GM15510 (cell line): Measurements from ENCODE around the gene IL1RAPL2.

Experiments
- POLR2A ChIP-seq: IDR thresholded peaks from 3 replicates; pipeline ENCODE4 v1.6.1; 2011; ENCODE audit warnings: borderline replicate concordance; ENCODE audit not compliant: insufficient read length; ENCODE audit errors: extremely low read depth

The IL1RAPL2 gene

GRCh38 chrX:105136786-105137185, 570.8 kb downstream of the IL1RAPL2 start:
- TF ChIP-seq POLR2A = no peak

- no peak for TF ChIP-seq POLR2A
These were observed 584.0 kb downstream of the IL1RAPL2 start for GRCh38 chrX:105150036-105150435.

GRCh38 chrX:105150557-105150956, 584.6 kb downstream of the IL1RAPL2 start:
- no peak for TF ChIP-seq POLR2A

DNA sequence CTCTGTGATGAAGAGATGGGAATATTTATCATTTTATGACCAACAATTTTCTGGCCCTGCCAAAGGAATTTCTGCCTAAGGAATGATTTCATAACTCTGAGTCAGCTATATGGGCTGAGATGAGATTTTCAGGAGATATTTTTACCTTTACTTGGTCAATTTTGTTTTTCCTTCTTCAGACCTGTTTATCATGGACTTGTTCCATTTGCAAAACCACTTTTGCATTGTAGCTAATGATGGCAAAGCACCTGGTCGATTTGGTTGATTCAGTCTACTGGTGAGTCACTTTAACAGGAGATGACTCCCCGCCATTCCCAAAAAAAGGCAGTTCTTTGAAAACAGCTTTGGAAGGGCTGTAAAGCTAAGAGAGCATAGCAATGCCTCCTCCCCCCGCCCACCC, 601.2 kb downstream of the IL1RAPL2 start:
- TF ChIP-seq POLR2A = no peak

GRCh38 chrX:105168577-105168976, 602.6 kb downstream of the IL1RAPL2 start:
- TF ChIP-seq POLR2A = no peak

DNA sequence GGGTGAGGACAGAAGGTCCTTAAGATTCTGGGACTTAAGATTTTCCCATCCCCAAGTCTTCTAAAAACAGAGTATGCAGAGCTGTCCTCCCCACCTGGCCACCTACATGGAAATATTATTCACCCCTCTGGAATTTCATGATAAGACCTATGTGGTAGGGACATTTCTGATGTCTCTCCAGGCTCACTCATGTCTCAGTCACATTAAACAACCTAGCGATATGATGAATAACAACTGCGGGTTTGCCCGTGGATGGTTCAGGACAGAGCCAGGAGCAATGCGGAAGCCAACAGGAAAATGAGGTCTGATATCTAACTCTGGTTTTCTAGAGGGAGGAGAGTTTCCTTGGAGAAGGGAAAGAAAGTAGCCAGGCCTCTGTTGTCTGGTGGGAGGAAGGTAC, 607.1 kb downstream of the IL1RAPL2 start:
- no peak for TF ChIP-seq POLR2A

DNA sequence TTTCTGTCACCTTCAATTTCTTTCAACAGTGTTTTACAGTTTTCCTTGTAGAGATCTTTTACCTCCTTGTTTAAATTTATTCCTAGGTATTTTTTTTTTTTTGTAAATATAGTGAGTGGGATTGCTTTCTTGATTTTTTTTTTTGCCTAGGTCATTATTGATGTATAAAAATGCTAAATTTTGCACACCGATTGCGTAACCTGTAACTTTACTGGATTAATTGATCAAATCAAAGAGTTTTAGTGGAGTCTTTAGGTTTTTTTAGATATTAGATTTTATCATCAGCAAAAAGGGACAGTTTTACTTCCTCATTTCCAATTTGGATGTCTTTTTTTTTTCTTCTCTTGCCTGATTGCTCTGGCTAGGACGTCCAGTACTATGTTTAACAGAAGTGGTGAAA, 613.6 kb downstream of the IL1RAPL2 start:
- no peak for TF ChIP-seq POLR2A

- no peak for TF ChIP-seq POLR2A
These were observed 623.1 kb downstream of the IL1RAPL2 start for GRCh38 chrX:105189093-105189492.

DNA sequence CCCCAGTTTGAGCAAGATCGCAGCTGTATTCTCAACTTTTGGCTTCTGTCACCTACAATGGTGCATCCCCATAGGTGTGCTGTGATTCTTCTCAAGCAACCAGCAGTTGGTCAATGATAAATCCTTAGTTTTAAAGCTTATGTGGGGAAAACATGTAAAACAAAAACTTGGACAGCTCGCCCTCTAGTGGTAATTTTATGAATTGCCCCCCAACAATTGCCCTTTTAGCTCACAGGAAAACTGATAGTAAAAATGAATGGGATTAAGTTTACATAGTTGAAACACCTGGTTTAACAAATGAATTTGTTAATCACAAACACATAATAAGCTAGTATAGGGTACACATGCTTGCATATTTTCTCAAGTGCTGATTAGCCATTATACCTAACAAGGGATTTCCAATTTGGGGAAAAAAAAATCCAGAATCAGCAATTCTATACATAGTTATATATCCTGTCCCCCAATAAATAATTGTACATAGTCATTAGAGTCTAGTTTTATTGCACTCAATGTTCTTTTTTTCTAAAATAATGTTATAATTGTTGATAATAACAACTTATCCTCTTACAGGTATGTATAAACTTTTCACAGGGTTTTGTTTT, 624.4 kb downstream of the IL1RAPL2 start:
- no peak for TF ChIP-seq POLR2A

DNA sequence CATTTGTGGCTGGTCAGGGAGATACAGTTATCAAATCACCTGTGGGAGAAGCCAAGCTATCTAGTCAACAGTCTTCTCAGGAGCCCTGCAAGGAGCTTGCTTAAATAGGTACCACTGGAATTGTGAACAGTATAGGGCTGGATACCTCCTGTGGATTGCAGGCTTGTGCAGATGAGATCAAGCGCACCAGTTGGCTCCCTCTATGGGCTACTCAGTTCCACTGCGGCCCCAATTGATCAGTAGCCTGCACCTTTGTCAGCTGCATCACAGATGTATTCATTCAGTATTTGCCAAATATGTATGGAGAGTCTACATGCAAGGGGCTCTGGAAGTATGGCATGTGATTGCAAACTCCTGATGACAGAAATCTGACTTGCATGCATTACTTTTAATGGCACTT, 625.9 kb downstream of the IL1RAPL2 start:
- TF ChIP-seq POLR2A = no peak

DNA sequence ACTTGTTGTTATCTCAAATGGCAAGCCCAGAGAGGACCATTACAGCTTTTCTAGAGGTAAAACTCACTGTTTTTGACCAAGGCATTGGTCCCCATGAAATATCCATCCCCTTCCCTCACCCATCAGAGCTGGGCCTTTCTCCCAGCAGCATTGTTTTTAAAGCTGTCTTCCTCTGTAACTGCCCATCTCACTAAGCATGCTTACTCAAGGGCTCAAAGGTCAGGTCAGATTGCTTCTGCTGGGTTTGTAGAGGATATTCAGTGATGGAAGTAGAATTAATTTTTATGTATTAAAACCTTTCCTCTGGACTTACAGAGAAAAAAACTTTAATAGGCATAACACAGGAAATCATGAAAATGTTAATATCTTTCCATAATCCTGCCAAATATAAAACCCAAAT, 643.4 kb downstream of the IL1RAPL2 start:
- no peak for TF ChIP-seq POLR2A

GRCh38 chrX:105210258-105210657, 644.3 kb downstream of the IL1RAPL2 start:
- TF ChIP-seq POLR2A = no peak

DNA sequence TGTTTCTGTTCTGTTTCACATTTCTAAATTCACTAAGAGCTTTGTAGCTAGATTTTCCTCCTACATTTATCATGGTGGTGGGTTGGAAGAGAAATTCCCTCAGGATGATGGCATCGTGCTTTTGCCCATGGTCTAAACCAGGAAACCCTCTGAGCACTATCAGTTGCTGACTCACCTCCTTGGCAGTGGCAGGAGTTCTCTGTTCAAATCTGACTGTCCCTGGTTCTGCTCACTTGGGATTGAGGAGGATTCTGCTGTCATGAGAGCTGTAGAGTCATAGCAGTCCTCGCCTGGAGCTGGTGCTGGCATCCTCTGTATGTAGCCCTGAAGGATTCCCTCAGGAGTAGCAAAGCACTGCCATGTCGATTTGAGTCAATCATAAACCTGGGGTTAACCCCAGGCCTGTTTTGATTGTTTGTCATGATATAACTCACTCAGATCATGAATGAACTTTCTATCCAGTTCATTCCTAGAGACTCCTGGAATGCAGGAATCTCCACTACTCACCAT, 645.1 kb downstream of the IL1RAPL2 start:
- TF ChIP-seq POLR2A = no peak

DNA sequence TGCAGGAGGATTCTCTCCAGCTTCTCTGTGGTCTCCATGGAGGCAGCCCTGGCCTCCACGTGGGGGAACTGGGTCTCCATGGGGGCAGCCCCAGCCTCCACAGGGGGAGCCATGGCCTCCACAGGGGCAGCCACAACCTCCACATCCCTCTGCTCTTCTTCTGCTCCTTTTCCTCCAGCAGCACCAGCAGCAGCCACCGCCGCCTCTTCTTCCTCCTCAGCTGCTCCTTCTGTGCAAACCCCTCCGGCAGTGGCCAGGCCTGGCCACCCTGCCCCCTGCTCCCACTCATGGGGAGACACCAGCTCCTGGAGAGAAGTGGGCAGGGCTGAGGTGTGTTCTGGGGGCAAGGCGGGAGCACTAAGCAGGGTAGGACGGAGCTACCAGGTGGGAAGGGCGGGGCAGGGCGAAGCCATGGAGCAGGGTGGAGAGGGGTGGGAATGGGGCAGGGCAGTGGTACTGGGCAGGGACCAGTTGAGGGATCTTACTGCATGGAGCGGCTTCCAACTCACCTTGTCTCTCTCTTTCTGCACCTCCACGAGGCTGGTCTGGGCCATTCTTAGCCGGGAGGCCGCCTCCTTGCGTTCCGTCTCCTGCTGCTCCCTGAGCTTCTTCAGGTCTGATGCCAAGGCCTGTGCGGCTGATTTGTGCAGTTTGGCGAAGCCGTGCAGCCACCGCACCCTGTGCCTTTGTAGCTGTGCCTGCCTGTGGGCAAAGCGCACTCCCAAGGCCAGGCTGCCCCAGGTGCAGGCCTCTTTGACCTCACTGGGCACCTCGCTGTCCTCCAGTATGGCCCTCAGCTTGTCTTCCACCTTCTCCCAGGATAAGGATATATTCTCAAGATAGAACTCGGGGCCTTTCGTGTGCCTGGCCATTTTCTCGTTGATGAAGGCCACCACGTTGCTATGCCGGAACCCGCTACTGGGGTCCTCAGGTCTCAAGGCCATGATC, 653.7 kb downstream of the IL1RAPL2 start:
- no peak for TF ChIP-seq POLR2A

- no peak for TF ChIP-seq POLR2A
These were observed 654.6 kb downstream of the IL1RAPL2 start, which contains the start of gene TEX13A for GRCh38 chrX:105220636-105221035. Gene TEX13A, minus strand, starts transcription at chrX:105220694. Its CDS starts 297 bp downstream, at chrX:105220397.
